GM18867 (cell line): ENCODE results near the gene LGR6.
"Not testable (repeated sequence)": the region's sequence is repeated elsewhere in the genome, so short reads cannot be mapped to it uniquely, and the experiment has no call there.

Experiments
- ATAC-seq: cut with Tn5 transposase; IDR thresholded peaks from one replicate; pipeline ENCODE4 v1.9.1; 2021; ENCODE audit warnings: mild to moderate bottlenecking, moderate library complexity; ENCODE audit not compliant: unreplicated experiment

Gene LGR6

DNA sequence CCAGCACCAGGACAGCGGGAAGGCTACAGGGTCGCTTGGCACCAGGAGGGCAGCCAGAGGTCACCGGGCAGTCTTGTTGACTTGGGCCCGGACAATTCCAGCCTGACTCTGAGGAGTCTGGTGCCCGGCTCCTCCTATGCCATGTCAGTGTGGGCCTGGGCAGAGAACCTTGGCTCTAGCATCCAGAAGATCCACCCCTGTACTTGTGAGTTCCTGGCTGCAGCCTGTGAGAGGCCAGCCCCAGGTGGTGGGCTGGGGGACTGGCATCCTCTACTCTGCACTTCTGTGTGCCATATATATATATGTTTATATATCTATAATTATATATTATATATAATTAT is 21.6 kb upstream of the LGR6 start:
- ATAC-seq = no peak

DNA sequence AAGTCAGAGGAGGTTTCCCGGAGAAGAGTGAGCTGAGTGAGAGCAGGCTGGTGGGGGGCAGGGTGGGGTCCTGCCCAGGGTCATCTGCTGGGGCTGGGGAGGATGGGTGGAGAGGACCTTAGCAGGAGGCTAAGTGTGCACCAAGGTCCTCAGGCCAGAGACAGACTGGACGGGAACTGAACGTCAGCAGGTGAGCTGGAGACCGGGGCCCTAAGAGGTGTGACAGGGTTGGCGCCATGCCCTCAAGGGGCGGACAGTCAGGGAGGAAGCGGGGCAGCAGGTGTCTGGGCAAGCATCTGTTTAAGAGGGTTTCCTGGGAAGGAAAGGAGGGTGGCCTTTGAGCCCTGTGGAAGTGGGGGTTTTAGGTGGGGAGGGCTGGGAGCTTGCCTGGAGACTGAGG is 19.6 kb upstream of the LGR6 start:
- ATAC-seq = no peak

DNA sequence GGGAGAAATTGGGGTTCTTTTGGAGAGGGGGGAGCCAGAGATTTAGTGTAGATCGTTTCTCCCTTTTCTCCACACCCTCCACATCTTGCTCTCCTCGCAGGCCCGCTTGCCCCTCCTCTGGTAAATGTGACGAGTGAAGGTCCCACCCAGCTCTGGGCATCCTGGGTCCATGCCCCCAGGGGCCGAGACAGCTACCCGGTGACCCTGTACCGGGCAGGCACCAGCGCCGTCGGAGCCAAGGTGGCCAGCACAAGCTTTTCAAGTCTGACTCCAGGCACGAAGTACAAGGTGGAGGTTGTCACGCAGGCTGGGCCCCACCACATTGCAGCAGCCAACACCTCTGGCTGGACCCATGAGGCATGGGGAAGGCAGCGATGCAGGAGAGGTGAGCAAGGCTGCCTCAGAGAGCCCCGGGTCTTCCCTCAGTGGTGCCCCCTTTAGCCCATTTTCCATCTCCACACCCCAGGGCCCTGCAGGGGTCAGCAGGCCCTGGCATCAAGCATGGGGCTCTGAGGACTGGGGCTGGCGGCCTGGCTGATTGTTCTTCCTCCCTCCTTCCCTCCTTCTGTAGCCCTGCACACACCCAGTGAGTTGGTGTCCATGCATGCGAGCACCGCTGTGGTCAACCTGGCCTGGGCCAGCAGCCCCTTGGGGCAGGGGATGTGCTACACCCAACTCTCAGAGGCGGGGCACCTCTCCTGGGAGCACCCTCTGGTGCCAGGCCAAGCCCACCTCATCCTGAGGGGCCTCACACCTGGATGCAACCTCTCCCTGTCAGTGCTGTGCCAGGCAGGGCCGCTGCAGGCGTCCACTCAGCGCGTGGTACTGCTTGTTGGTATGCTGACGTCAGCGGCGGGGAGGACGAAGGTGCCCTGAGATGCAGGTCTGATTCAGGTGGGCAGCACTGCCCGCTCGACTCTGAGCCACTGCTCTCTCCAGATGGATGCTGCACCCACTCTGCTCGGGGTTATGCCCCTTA is 16.4 kb upstream of the LGR6 start:
- ATAC-seq = no peak

DNA sequence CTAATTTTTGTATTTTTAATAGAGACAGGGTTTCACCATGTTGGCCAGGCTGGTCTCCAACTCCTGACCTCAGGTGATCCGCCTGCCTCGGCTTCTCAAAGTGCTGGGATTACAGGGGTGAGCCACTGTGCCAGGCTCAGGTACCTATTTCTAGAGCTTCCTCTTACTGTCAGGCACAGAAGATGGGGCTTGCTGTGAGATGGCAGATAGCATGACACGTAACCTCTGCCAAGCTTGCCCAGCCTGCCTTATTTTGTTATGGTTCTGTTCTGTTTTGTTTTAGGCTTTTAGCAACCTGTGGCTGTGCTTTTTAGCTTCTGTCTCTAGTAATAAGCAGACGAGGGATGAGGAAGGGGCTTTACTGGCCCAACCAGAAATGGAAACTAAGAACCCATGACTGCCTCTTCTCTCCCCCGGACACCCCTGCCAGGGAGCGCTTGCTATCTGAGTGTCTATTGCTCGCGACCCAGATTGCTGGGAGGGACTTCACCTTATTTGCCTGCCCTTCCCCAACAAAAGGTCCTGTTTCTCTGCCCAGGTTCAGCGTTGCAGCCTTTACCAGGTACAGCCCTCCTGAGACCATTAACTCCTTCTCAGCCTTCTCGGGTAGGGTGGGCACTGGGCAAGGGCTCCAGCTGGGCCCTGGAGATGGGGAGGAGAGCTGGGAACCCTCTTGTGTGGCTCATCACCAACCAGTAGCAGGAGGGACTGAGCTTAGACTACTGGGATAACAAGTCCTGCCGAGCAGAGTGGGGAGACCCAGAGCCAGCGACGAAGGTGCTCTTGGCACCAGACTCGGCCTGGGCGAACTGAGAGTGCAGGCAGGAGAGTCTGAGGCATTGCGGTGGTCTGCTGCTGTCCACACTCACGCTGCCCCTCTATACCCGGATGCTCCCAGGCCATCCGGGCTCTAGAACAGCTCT is 13.5 kb upstream of the LGR6 start:
- no peak for ATAC-seq

DNA sequence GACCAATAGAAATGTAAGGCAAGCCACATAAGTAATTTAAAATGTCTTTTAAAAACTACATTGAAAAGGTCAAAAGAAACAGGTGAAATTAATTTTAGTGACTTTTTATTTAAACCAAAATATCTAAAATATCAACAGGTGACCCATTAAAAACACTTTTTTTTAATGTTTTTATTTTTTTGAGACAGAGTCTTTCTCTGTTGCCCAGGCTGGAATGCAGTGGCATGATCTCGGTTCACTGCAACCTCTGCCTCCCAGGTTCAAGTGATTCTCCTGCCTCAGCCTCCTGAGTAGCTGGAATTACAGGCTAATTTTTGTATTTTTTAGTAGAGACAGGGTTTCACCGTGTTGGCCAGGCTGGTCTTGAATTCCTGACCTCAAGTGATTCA is 12.9 kb upstream of the LGR6 start:
- ATAC-seq = not testable (repeated sequence)

DNA sequence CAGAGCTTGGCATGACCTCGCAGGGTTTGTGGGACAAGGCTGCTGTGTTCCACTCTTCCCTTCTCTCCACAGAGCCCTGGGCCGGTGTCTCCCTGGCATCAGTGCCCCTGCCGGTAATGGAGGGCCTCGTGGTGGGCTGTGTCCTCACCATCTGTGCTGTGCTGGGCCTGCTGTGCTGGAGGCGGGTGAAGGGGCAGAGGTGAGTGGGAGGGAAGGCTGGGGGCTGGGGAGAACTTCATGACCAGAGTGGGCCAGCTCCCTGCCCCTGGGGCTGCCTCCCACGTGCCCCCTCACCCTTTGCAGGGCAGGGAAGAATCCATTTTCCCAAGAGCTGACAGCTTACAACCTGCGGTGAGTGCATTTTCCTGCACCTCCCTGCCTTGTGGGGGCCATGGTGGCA is 12.0 kb upstream of the LGR6 start:
- ATAC-seq = no peak

DNA sequence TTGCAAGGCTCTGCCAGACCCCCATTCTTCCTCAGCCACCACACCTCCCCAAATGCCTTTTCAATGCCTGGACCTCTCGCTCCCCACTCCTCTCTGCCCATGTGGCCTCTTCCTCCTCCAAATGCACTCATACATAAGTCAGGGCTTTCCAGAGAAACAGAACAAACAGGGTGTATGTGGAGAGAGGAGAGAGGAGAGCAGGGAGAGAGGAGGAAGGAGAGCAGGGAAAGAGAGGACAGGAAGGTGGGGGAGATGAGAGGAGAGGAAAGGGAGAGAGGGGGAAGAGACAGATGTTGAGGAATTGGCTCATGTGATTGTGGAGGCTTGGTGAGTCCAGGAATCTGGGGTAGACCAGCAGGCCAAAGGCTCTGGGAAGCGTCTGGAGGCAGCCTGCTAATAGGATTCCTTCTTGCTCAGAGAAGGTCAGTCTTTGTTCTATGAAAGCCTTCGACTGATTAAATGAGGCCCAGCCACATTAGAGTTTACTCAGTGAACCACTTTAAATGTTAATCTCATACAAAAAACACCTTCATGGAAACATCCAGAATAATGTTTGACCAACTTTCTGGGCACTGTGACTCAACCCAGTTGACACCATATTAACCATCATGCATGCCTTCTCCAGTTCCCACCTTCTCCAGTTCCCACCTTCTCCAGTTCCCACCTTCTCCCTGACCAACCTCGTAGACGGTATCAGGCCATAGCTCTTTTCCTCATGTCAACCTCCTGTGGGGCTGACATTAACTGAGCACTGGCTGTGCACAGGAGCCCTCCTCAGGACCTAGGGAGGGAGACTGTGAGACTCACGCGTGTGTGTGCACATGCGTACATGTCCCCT is 11.3 kb upstream of the LGR6 start:
- no peak for ATAC-seq

DNA sequence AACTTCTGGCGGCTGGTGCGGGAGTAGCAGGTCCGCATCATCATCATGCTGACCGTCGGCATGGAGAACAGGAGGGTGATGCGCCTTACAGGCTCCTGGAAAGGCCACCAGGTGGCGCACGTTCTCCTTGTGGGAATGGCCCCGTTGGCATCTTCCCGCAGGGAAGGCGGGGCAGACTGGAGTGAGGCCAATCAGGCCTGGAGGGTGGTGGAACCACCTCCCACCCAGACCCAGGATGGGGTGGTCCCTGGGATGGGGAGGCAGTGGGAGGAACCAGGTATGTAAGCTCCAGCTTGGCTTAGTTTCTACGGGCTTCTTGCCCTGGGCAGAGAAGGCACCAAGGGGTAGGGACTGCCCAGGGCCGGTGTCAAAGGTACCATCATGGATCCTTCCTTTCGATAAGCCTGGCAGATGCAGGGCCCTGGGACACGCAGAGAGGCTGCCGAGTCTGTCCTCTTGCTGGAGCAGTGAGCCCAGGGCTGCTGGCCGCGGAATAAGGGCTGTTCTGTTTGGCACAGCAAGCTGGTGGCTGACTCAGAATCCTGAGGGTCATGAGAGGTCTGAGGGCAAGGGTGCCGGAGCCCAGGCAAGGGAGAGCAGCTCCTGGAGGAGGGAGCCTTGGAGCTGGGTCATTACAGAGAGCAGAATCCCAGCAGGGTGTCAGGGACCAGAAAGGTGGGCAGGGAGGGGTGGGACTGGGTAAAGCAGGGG is 8.7 kb upstream of the LGR6 start:
- no peak for ATAC-seq

DNA sequence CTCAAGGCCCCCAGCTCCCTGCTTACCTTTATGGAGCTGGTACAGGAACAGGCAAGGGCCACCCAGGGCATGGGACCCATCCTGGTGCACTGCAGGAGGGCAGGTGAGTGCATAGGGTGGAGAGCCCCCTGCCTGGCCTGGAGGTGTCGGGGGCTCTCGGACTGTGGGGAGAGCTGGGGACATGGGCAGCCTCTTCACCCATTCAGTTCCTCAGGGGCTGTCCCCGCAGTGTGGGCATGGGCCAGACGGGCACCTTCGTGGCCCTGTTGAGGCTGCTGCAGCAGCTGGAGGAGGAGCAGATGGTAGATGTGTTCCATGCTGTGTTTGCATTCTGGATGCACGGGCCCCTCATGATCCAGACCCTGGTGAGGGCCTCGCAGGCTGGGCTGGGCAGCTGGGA is 7.3 kb upstream of the LGR6 start:
- ATAC-seq = no peak

DNA sequence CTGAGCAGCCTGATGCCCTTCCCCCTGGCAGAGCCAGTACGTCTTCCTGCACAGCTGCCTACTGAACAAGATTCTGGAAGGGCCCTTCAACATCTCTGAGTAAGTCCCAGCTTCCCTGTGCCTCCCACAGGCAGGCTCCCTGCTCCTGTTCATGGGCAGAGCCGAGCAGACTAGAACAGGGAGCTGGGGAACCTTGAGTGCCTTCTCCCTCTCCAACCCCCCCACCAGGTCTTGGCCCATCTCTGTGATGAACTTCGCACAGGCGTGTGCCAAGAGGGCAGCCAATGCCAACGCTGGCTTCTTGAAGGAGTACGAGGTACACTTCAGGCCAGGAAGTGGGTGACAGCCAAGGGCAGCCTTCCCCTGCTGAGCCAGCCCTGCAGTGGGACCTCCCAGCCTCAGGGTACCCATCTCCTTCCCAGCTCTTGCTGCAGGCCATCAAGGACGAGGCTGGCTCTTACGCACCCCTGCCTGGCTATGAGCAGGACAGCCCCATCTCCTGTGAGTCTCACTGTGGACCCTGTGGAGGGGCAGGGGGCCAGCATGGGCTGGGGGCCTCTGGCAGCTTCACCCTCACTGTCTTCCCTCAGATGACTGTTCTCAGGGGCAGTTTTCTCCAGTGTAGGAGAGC is 6.4 kb upstream of the LGR6 start:
- no peak for ATAC-seq

DNA sequence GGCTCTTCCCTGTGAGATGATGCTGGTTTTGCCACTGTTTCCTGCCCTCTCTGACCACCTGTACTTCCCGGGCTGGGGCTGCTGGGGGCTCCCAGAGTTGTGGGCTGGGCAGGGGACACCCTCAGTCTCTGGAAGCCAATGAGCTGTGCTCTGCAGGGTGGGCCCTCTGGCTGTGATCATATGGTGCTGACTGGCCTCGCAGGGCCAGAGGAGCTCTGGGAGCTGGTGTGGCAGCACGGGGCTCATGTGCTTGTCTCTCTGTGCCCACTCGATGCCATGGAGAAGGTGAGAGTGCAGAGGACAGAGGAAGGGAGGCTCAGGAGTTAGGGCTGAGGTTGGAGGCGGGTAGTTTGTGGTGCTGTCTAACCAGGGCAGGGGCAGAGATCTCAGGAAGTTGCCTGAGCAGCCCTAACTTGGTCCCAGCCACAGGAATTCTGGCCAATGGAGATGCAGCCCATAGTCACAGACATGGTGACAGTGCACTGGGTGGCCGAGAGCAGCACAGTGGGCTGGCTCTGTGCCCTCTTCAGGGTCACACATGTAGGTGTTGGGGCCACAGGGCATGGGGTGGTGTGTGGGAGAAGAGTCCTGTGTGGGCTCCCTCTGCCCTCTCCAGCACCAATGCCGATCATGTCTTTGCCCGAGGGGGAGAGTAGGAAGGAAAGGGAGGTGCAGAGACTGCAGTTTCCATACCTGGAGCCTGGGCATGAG is 5.7 kb upstream of the LGR6 start:
- no peak for ATAC-seq

DNA sequence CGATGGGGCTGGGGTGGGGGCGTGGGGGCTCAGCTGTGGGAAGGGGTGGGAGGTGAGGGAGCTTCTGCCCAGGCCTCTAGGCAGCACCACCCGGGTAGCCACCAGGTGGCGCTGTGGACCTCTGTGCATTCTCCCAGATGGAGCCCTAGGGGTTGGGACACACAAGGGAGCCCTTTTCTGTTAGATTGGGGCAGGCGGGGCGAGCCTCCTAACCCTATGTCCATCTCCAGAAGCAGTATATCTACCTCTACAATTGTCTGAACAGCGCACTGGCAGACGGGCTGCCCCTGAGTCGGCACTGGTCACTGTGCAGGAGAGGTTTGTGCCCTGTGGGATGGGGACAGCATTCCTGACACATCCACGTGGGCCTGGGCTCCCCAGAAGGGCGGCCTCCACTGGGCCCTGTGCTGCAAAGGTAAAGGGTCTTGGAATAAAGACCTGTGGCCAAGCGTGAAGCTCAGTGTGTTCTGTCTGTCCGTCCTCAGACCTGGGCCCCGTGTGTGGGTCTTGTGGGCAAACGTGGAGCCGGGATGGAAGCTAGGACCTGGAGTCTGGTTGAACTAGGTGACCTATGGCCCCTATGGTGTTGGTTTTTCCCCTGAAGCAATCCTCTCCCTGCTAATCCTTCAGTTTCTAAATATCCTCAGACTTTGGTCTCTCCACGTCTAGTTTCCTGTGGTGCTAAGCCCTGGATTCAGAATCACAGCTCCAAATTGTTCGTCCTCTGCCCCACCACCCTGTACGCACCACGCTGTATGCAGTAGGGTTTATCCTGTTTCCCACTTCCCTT is 4.4 kb upstream of the LGR6 start:
- ATAC-seq = no peak

DNA sequence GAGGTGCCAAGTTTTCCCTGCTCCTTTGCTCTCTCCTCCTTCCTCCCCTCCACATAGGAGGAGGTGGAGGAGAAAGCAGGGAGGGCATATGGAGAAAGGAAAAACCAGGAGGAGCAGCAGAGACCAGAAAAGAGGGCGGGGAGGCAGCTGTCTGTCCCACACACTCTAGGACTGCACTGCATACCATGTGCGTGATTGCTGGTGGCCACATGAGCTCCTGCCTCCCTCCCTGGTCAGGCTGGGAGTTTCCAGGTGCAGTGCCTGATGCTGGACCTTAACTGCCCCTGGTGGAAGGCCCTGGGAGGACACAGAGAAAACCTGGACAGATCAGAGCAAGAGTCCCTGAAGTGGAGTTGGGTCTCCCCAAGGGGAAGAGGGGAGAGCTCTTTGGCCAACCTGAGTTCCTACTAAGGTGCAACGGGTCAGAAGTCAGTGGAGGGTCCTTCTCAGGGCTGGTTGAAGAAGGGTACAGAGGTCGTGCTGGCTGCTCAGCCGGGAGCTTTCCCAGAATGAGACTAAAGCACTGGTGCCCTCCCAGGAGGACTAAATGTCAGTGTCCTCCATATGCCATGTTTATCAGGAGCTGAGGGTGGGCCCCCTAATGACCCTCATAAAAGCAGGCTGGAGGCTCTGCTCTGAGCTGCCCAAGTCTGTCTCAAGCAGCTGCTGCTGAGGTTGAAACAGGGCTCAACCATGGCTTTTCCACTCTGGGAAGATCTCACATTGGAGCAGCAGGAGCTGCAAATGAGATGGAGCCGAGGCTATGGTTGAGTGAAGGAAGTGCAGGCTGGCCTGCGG is 3.5 kb upstream of the LGR6 start:
- no peak for ATAC-seq

DNA sequence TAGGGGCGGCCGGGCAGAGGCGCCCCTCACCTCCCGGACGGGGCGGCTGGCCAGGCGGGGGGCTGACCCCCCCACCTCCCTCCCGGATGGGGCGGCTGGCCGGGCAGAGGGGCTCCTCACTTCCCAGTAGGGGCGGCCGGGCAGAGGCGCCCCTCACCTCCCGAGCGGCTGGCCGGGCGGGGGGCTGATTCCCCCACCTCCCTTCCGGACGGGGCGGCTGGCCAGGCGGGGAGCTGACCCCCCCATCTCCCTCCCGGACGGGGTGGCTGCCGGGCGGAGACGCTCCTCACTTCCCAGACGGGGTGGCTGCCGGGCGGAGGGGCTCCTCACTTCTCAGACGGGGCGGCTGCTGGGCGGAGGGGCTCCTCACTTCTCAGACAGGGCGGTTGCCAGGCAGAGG is 2.2 kb upstream of the LGR6 start:
- ATAC-seq = not testable (repeated sequence)

DNA sequence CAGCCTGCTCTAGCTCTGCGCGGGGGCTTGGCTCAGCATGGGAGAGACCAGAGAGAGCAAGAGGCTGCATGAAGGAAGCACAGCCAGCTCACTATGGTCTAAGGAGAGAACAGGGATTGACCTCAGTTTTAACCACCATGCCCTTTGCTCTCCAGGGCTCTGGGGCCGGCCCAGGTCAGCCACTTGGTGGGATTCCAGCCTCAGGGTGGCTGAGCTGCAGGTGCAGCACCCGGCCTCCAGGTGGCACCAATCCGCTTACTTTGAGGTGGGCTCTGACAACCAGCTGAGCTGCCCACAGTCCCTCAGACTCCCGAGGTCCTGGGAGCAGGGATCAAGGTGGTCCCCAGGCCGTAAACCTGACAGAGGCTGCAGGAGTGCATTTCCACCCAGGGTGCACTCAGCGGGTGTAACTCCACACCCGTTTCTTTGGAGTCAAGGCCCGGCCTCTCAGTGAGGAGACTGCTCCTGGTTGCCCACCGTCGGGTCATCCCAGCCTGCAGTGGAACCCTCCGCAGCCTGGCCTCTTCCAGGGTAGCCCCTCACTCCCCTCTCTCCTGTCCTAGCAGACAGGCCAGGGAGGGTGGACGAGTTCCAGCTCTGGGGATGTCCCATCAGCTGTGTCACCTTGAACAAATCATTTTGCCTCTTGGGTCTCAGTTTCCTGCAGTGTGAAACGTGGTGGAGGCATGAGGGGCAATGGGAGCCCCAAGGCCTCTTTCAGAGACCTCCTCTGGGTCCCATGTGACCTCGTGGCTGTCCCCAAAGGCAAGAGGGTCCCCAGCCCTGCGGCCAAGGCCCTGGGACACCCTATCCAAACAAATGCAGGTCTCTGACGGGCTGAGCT is 607 bp upstream of the LGR6 start:
- ATAC-seq = peak; percentile 51

DNA sequence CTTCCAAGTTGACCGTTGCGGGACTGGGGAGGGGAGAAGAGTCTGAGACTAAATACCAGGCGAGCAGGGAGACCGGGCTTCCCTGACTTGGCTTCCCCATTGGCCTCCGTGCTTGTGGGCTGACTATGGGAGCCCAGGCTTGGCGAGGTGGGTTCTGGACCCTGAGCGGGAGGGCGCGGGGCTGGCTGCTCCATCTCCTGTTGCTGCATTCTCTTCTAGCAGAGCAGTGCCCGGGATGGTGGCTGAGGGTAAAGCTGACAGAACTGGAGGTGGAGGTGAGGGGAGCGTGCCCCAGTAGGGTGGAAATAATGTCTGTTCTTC is 689 bp downstream of the LGR6 start:
- ATAC-seq = no peak
